GM21528 (cell line): Measurements from ENCODE around the gene MAPKBP1.

Experiments
- ATAC-seq: cut with Tn5 transposase; IDR thresholded peaks from one replicate; pipeline ENCODE4 v1.9.1; 2021; ENCODE audit warnings: mild to moderate bottlenecking, moderate library complexity; ENCODE audit not compliant: unreplicated experiment, low FRiP score

The MAPKBP1 gene

DNA sequence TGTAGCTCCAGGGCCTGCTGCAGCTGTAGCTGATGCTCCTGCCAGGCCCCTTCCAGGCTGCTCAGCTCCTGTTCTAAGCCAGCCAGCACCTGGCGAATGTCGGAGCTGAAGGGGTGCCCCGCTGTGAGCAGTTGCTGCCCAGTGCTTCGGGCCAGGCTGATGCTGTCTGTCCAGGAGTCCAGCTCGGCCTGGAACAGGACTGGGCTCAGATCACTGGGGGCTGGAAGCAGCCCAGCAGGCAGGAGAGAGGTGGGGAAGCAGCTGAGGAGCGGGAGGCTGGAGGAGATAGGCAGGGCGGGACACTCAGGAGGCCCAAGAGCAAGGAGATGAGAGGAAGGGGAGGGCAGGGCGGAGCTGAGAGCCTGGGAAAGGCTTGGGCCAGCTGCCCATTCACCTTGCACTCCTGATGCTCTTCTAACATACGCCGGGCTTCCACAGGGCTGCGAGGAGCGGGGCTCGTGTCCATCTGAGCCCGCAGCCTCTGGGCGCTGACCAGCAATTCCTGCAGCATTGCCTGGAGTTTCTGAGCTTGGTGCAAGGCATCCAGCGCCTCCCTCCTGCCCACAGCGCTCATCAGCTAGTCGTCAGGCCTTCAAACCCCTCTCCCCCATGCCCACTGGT is 87.6 kb downstream of the MAPKBP1 start:
- no peak for ATAC-seq

- ATAC-seq, result no peak
Observed at GRCh38 chr15:41862515-41863116, 88.3 kb downstream of the MAPKBP1 start.

GRCh38 chr15:41865490-41866055 is 91.3 kb downstream of the MAPKBP1 start:
- ATAC-seq, result no peak

DNA sequence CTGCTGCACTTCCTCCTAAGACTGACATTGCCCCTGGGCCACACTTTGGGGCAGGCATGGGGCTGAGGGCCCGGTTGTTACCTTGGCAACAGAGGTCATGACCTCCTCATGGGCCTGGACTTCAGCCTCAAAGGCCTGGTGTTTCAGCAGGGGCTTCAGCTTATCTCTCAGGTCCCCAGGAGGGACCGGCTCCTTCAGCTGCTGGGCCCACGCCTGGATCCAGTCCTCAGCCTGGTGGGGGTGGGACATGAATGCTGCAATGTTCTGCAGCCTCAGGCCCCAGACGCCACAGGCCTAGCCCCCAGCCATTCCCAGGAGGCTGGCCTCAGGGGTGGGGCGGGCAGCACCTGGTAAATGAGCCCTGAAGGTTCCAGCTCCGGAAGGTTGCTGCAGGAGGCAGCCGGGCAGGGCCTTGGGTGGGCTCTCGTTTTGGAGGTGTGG is 92.0 kb downstream of the MAPKBP1 start:
- no peak for ATAC-seq

DNA sequence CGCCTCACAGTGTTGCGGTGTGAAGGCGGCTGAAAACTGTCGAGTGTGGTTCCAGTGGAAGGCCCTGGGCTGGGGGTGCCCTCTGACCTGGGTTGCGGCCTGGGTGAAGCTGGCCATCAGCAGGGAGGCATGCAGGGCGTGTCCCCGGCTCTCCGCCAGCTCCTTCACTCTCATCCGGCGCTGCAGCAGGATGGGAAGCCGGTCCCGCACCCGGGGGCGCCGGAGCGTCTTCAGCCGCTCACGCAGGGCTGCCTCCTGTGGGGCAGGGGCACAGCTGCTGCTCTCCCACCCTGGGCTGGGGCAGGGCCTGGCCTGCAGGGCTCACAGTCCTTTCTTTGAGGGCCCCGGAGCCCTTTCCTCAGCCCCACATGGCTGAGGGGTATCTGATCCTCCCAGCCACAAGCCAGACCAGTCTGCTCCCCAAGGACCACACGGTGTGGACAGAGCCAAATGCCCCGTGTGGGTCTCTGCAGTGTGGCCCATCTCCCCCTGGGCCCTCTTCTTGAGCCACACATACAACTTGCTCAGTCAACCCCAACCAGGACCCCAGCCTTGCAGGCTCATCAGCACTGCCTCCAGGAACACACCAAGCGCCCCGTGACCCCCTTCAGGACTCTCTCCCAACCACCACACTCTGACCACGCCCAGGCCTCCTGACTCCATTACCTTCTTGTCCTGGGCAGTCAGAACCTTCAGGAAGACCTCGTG is 92.7 kb downstream of the MAPKBP1 start:
- ATAC-seq, result no peak

GRCh38 chr15:41868321-41868720 is 94.0 kb downstream of the MAPKBP1 start:
- ATAC-seq, result no peak

DNA sequence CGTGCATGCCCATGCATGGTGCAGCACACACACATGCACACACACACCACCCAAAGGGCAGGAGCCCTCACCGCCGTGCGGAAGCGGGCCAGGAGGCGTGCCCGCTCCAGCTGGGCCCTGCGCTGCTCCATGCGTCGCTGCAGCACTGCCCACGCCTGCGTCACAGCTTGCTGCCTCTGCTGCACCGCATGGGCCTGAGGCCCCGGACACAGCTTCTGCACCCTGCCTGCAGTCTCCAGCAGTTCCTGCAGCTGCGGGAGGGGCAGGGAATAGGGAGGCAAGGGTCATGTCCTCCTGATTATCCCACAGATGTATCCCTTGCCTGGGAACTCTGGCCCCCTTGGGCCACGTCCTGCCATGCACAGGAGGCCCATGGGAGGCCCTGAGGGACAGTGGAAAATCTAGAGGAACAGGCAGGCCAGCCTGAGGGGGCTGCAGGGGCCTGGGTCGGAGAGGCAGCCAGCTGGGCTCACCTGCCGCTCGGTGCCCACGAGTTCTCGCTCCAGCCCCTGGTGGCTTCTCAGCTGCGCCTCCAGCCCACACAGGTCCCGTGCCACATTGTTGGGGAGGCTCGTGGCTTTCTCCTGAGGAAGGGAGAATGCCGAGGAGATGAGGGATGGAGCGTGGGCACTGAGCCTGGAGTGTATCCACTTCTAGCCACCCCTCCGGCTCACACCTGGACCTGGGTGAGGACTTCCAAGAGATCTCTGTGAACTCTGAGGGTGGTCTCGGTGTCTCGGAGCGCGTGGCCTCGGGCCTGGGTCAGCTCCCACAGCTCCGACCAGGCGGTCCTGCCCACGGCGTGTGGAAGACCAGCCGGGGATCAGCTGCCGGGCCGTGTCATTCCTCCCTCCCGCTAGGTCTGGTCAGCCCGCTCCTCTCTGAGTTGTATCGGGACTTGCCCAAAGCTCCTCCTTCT is 95.7 kb downstream of the MAPKBP1 start:
- ATAC-seq, result no peak

- ATAC-seq, result no peak
Observed at GRCh38 chr15:41870689-41871081, 96.4 kb downstream of the MAPKBP1 start.

- no peak for ATAC-seq
Observed at GRCh38 chr15:41871175-41871905, 97.1 kb downstream of the MAPKBP1 start.

GRCh38 chr15:41872166-41872747 is 98.0 kb downstream of the MAPKBP1 start:
- ATAC-seq, result no peak

GRCh38 chr15:41873711-41874110 is 99.4 kb downstream of the MAPKBP1 start:
- no peak for ATAC-seq

- ATAC-seq, result no peak
Observed at GRCh38 chr15:41874736-41875135, 100.5 kb downstream of the MAPKBP1 start.

GRCh38 chr15:41876007-41876406 is 101.7 kb downstream of the MAPKBP1 start:
- no peak for ATAC-seq

DNA sequence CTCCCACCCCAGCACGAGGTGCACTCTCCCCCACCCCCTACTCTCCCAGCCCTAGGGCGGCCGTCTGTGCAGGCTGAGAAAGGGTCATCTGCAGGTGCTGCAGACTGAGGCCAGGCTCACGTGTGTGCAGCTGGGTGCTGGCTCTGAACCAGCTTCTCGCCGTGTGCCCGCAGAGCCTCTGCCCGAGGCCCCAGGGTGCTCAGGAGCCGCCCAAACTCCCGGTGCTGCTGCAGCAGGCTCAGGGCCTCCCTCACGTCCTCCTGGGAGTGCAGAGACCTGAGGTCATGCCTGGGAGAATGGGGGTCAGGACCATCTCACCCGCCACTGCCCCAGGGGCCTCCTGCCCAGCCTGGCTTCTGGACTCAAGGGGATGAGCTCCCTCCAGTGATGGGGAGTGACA is 102.4 kb downstream of the MAPKBP1 start:
- ATAC-seq, result no peak
